GM12878 (cell line): ENCODE measurements around the gene ZNF394. TPM values are rescaled to one million over a fixed set of nuclear protein-coding genes. Genes with fewer than 3 reads are reported as not detected.

Source experiments
- ATAC-seq: fragments of 200-7000 bp; cut with Tn5 transposase; 3 replicates; pipeline ENCODE4 v1.9.1; 2020; ENCODE audit warnings: mild to moderate bottlenecking, moderate library complexity
- BruUV-seq: library from RNA; stranded (reverse); fragments of 400-500 nt; replicated peaks from 2 replicates; lab custom pipeline; 2021; lab: Mats Ljungman, UMichigan
- CTCF ChIA-PET: fragments of 300-600 bp; sonication (Branson Sonifier 250); formaldehyde crosslinking; extraction: SDS; loops from one replicate; lab custom pipeline; 2021; ENCODE audit warnings: inconsistent platforms; lab: Yijun Ruan, JAX
- POLR2A ChIA-PET: fragments of 350-600 bp; formaldehyde crosslinking; extraction: SDS; loops from one replicate; lab custom pipeline; 2021; ENCODE audit warnings: inconsistent platforms; lab: Charles Lee
- RAD21 ChIA-PET: fragments of 300-600 bp; sonication (Branson Sonifier 250); formaldehyde crosslinking; loops from one replicate; lab custom pipeline; 2023; ENCODE audit warnings: antibody characterized with exemption; ENCODE audit not compliant: unreplicated experiment; lab: Charles Lee
- SMC1A ChIA-PET: fragments of 300-600 bp; sonication (Branson Sonifier 250); formaldehyde crosslinking; loops from one replicate; lab custom pipeline; 2023; ENCODE audit not compliant: unreplicated experiment, uncharacterized antibody; lab: Charles Lee
- DNase-seq: peaks from one replicate; pipeline ENCODE4 v3.0.0-alpha.2; 2011; ENCODE audit warnings: low read depth, low spot score
- FAIRE-seq: peaks from 3 replicates; lab custom pipeline; 2011; peaks lifted over from hg19 to GRCh38; lab: Jason Lieb, UNC
- H2AFZ ChIP-seq: 2 replicates; pipeline ENCODE4 v1.6.0; 2011; ENCODE audit warnings: low read depth, low read length, control low read depth; ENCODE audit not compliant: control insufficient read depth
- H3K27ac ChIP-seq: 2 replicates; pipeline ENCODE4 v1.5.1; 2011; ENCODE audit warnings: control low read depth; ENCODE audit not compliant: control insufficient read depth, insufficient read depth
- H3K27me3 ChIP-seq, 2 experiments: replicated peaks in 1 of 2; 2 replicates each; pipeline versions ENCODE4 v1.6.0 to v1.6.1; 2011; ENCODE audit warnings: low read length in 1 of 2; ENCODE audit not compliant: control insufficient read depth in 2 of 2, insufficient read depth in 2 of 2
- H3K36me3 ChIP-seq, 2 experiments: 2 replicates each; pipeline ENCODE4 v1.5.1; 2011; ENCODE audit warnings: low read length in 1 of 2; ENCODE audit not compliant: control insufficient read depth in 2 of 2, insufficient read depth in 2 of 2
- H3K4me1 ChIP-seq: 2 replicates; pipeline ENCODE4 v1.6.1; 2011; ENCODE audit warnings: mild to moderate bottlenecking, low read length, moderate library complexity, mixed read lengths; ENCODE audit not compliant: control insufficient read depth, insufficient read depth
- H3K4me2 ChIP-seq: 2 replicates; pipeline ENCODE4 v1.6.0; 2011; ENCODE audit warnings: control low read depth; ENCODE audit not compliant: control insufficient read depth, insufficient read depth
- H3K4me3 ChIP-seq: fragments of 200-600 bp; sonication (generic); 2 replicates; pipeline ENCODE4 v1.5.1; 2016
- H3K79me2 ChIP-seq: 2 replicates; pipeline ENCODE4 v1.6.0; 2011; ENCODE audit warnings: low read length; ENCODE audit not compliant: control insufficient read depth, insufficient read depth
- H3K9ac ChIP-seq: 2 replicates; pipeline ENCODE4 v1.8.0; 2011; ENCODE audit warnings: low read length, control low read depth, mixed read lengths; ENCODE audit not compliant: control insufficient read depth, insufficient read depth
- H3K9me3 ChIP-seq: replicated peaks from 3 replicates; pipeline ENCODE4 v1.5.1; 2011; ENCODE audit warnings: mild to moderate bottlenecking, low read length; ENCODE audit not compliant: control insufficient read depth, insufficient read depth
- H4K20me1 ChIP-seq: 2 replicates; pipeline ENCODE4 v1.6.0; 2011; ENCODE audit not compliant: control insufficient read depth, insufficient read depth
- EGR1 ChIP-seq, 2 experiments: IDR thresholded peaks; 1 replicate in 1 of 2; 2 replicates in 1 of 2; pipeline ENCODE4 v1.6.1; 2011 to 2012; ENCODE audit warnings: low read depth in 2 of 2, low read length in 2 of 2, borderline replicate concordance in 1 of 2, mild to moderate bottlenecking in 1 of 2, moderate library complexity in 1 of 2
- EP300 ChIP-seq, 2 experiments: fragments of 150-350 bp in 1 of 2; IDR thresholded peaks; 2 replicates each; pipeline ENCODE4 v1.6.1; 2011 to 2012; ENCODE audit warnings: low read depth in 2 of 2, low read length in 2 of 2, borderline replicate concordance in 1 of 2, improper control_type of control experiment in 1 of 2, inconsistent platforms in 1 of 2; ENCODE audit not compliant: control insufficient read depth in 1 of 2
- ESRRA ChIP-seq: IDR thresholded peaks from 2 replicates; pipeline ENCODE4 v1.6.1; 2012; ENCODE audit warnings: mild to moderate bottlenecking, low read length, improper control_type of control experiment
- FOXM1 ChIP-seq: IDR thresholded peaks from 2 replicates; pipeline ENCODE4 v1.6.1; 2012; ENCODE audit warnings: low read depth, mild to moderate bottlenecking, inconsistent platforms, low read length, moderate library complexity
- MTA3 ChIP-seq: IDR thresholded peaks from 2 replicates; pipeline ENCODE4 v1.6.1; 2012; ENCODE audit warnings: low read length, inconsistent platforms, borderline replicate concordance
- MYC ChIP-seq: IDR thresholded peaks from 2 replicates; pipeline ENCODE4 v1.6.1; 2011; ENCODE audit warnings: mild to moderate bottlenecking, low read length, moderate library complexity, inconsistent platforms; ENCODE audit not compliant: insufficient read depth, insufficient replicate concordance, insufficient read length, severe bottlenecking
- NFYB ChIP-seq: IDR thresholded peaks from 2 replicates; pipeline ENCODE4 v1.6.1; 2011; ENCODE audit warnings: low read depth, mild to moderate bottlenecking, low read length, improper control_type of control experiment, moderate library complexity; ENCODE audit not compliant: insufficient read depth
- POLR2A ChIP-seq: IDR thresholded peaks from 2 replicates; pipeline ENCODE4 v1.6.1; 2011; ENCODE audit warnings: low read depth, mild to moderate bottlenecking, low read length
- ZNF622 ChIP-seq: fragments of 450-650 bp; IDR thresholded peaks from 2 replicates; pipeline ENCODE4 v1.6.1; 2017; ENCODE audit warnings: mild to moderate bottlenecking, inconsistent platforms
- WGBS: methylation state at CpG from one replicate; pipeline ENCODE4 v1.1.6; 2016; ENCODE audit warnings: low lambda C conversion rate; ENCODE audit not compliant: insufficient replicate concordance, insufficient coverage; ENCODE audit errors: missing lambda C conversion rate; 5-methylcytosine and 5-hydroxymethylcytosine counted together
- in situ Hi-C: fragments of 300-500 bp; cut with MboI; formaldehyde crosslinking; loops from 9 replicates; pipeline ENCODE4 v1.14.3; 2018; ENCODE audit warnings: mixed read lengths
- intact Hi-C: fragments of 100-400 bp; cut with micrococcal nuclease; formaldehyde crosslinking; loops from one replicate; pipeline ENCODE4 v1.14.2; 2022; ENCODE audit not compliant: unreplicated experiment
- polyA plus RNA-seq, 11 experiments: library from polyadenylated mRNA; depleted of rRNA in 4 of 11; unstranded in 6 of 11; stranded (reverse) in 5 of 11; fragments of >200 nt; fragmentation: Nextera tagmentation in 4 of 11; fragmentation: Illumina TruSeq in 1 of 11; extraction: Ambion mirVana in 4 of 11; extraction: Trizol in 1 of 11; gene quantifications; 1 replicate in 1 of 11; 2 replicates in 10 of 11; pipeline versions ENCODE4 v1.2.1 to v1.2.3, GENCODE V29; 2011 to 2016; ENCODE audit warnings: inconsistent platforms in 2 of 11, missing spikeins in 2 of 11, low read depth in 1 of 11
- total RNA-seq, 4 experiments: library from RNA; depleted of rRNA in 3 of 4; stranded (reverse); fragments of >200 nt in 3 of 4; fragmentation: Illumina TruSeq in 1 of 4; extraction: Trizol in 1 of 4; gene quantifications; 2 replicates each; pipeline versions ENCODE4 v1.2.1 to v1.2.3, GENCODE V29; 2013 to 2021
- TF ChIP-seq, protein P1 (sequence below): IDR thresholded peaks from 2 replicates; pipeline ENCODE4 v1.6.1; 2011; ENCODE audit warnings: low read depth, low read length, improper control_type of control experiment, borderline replicate concordance
- TF ChIP-seq, protein P2 (sequence below): fragments of 450-650 bp; IDR thresholded peaks from 2 replicates; pipeline ENCODE4 v1.6.1; 2017; ENCODE audit warnings: mild to moderate bottlenecking, moderate library complexity
- TF ChIP-seq, protein P3 (sequence below): fragments of 150-350 bp; IDR thresholded peaks from 2 replicates; pipeline ENCODE4 v1.6.1; 2014; ENCODE audit warnings: mild to moderate bottlenecking, low read depth, low read length

Gene ZNF394
- total and polyA plus RNA-seq, 10 of the 15 experiments (the other 5 are each of a cell fraction or from before 2014, with no cell fraction given), result 2.5 to 26.8 (median 22.7) TPM

GRCh38 chr7:99541212-99541611 is 41.1 kb upstream of the ZNF394 start (continued):
- TF ChIP-seq EP300 (IDR thresholded peaks at IDR 0.05; ENCODE audit: borderline replicate concordance in 1 of 2, control insufficient read depth in 1 of 2, low read depth in 2 of 2, low read length in 2 of 2), result no peak
- TF ChIP-seq, all 136 proteins: peak for 0

GRCh38 chr7:99540542-99540941 is 40.5 kb upstream of the ZNF394 start:
- ATAC-seq (no peak), FAIRE-seq (no peak), DNase-seq (no peak)
- POLR2A ChIA-PET, result interaction anchor here (0.6 kb wide), 1 partner anchor 73 kb away, joined by 3 read pairs; no protein-coding TSS in a partner anchor
- H3K4me1 ChIP-seq, result no peaks in the 10 kb centered on the region
- H3K27me3 ChIP-seq, result no peaks in the 10 kb centered on the region
- CTCF ChIA-PET, result interaction anchor here (0.7 kb wide), 1 partner anchor 21 kb away, joined by 3 read pairs; no protein-coding TSS in a partner anchor
- no peak overlapping the region for H3K9ac ChIP-seq
- H3K36me3 ChIP-seq, result no peaks in the 10 kb centered on the region
- TF ChIP-seq, protein P1, sequence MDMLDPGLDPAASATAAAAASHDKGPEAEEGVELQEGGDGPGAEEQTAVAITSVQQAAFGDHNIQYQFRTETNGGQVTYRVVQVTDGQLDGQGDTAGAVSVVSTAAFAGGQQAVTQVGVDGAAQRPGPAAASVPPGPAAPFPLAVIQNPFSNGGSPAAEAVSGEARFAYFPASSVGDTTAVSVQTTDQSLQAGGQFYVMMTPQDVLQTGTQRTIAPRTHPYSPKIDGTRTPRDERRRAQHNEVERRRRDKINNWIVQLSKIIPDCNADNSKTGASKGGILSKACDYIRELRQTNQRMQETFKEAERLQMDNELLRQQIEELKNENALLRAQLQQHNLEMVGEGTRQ, result no peak
- TF ChIP-seq NFYB (no peak), ESRRA (no peak), MTA3 (no peak), FOXM1 (no peak), POLR2A (no peak), ZNF622 (no peak), EGR1 (IDR thresholded peaks at IDR 0.05; ENCODE audit: borderline replicate concordance in 1 of 2, low read depth in 2 of 2, low read length in 2 of 2) (no peak), MYC (no peak)
- TF ChIP-seq, protein P2, sequence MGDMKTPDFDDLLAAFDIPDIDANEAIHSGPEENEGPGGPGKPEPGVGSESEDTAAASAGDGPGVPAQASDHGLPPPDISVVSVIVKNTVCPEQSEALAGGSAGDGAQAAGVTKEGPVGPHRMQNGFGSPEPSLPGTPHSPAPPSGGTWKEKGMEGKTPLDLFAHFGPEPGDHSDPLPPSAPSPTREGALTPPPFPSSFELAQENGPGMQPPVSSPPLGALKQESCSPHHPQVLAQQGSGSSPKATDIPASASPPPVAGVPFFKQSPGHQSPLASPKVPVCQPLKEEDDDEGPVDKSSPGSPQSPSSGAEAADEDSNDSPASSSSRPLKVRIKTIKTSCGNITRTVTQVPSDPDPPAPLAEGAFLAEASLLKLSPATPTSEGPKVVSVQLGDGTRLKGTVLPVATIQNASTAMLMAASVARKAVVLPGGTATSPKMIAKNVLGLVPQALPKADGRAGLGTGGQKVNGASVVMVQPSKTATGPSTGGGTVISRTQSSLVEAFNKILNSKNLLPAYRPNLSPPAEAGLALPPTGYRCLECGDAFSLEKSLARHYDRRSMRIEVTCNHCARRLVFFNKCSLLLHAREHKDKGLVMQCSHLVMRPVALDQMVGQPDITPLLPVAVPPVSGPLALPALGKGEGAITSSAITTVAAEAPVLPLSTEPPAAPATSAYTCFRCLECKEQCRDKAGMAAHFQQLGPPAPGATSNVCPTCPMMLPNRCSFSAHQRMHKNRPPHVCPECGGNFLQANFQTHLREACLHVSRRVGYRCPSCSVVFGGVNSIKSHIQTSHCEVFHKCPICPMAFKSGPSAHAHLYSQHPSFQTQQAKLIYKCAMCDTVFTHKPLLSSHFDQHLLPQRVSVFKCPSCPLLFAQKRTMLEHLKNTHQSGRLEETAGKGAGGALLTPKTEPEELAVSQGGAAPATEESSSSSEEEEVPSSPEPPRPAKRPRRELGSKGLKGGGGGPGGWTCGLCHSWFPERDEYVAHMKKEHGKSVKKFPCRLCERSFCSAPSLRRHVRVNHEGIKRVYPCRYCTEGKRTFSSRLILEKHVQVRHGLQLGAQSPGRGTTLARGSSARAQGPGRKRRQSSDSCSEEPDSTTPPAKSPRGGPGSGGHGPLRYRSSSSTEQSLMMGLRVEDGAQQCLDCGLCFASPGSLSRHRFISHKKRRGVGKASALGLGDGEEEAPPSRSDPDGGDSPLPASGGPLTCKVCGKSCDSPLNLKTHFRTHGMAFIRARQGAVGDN, result no peak
- TF ChIP-seq, protein P3, sequence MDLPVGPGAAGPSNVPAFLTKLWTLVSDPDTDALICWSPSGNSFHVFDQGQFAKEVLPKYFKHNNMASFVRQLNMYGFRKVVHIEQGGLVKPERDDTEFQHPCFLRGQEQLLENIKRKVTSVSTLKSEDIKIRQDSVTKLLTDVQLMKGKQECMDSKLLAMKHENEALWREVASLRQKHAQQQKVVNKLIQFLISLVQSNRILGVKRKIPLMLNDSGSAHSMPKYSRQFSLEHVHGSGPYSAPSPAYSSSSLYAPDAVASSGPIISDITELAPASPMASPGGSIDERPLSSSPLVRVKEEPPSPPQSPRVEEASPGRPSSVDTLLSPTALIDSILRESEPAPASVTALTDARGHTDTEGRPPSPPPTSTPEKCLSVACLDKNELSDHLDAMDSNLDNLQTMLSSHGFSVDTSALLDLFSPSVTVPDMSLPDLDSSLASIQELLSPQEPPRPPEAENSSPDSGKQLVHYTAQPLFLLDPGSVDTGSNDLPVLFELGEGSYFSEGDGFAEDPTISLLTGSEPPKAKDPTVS, result no peak
- H3K4me3 ChIP-seq, result no peak overlapping the region
- H3K79me2 ChIP-seq, result no peaks in the 10 kb centered on the region
- SMC1A ChIA-PET, result interaction anchor here (1.2 kb wide), 1 partner anchor 75 kb away, joined by 3 read pairs; no protein-coding TSS in a partner anchor
- peaks cover 6% of the 10 kb centered on the region; the same call in 2 of the 3 replicates for H3K9me3 ChIP-seq
- no peaks in the 10 kb centered on the region for H4K20me1 ChIP-seq
- BruUV-seq, result no TSS peak
- H3K27ac ChIP-seq, result no peak overlapping the region
- H2AFZ ChIP-seq, result no peak overlapping the region
- 87% methylated on average over 5 of the region's 5 CpGs for WGBS
- RAD21 ChIA-PET, result no interaction called here
- H3K4me2 ChIP-seq, result no peak overlapping the region
- in situ Hi-C loops, result no loop called here
- intact Hi-C loops, result no loop called here
